Tibial nerve (tissue), 4 donors: ENCODE results near the gene SHD. TPM values are rescaled to one million over a fixed set of nuclear protein-coding genes. Genes with fewer than 3 reads are reported as not detected.
"Not testable (repeated sequence)": the region's sequence is repeated elsewhere in the genome, so short reads cannot be mapped to it uniquely, and the experiment has no call there.

Source experiments
- DNase-seq, 2 donors: peaks; one replicate each; pipeline ENCODE4 v3.0.0-alpha.2; 2019; ENCODE audit warnings: low spot score in 2 of 2
- H3K27ac ChIP-seq, 4 donors: fragments of 200-600 bp; sonication (generic) in 3 of 4; one replicate each; pipeline ENCODE4 v1.5.1; 2017 to 2019; ENCODE audit warnings: mild to moderate bottlenecking in 1 of 4
- H3K27me3 ChIP-seq, 2 donors: fragments of 200-600 bp; sonication (generic) in 1 of 2; one replicate each; pipeline versions ENCODE4 v1.5.1 to v1.6.0; 2017 to 2019
- H3K36me3 ChIP-seq, 3 donors: fragments of 200-600 bp; sonication (generic); one replicate each; pipeline ENCODE4 v1.5.1; 2018 to 2019
- H3K4me1 ChIP-seq, 4 donors: fragments of 200-600 bp; sonication (generic) in 3 of 4; one replicate each; pipeline ENCODE4 v1.5.1; 2017 to 2019
- H3K4me3 ChIP-seq, 4 donors: fragments of 200-600 bp; sonication (generic) in 3 of 4; one replicate each; pipeline ENCODE4 v1.5.1; 2017 to 2019; ENCODE audit warnings: mild to moderate bottlenecking in 1 of 4, moderate library complexity in 1 of 4
- H3K9me3 ChIP-seq, 4 donors: fragments of 200-600 bp; sonication (generic) in 3 of 4; one replicate each; pipeline ENCODE4 v1.5.1; 2017 to 2019
- EP300 ChIP-seq, 2 donors: sonication (generic); formaldehyde crosslinking; IDR thresholded peaks; one replicate each; pipeline ENCODE4 v1.6.1; 2017; ENCODE audit warnings: antibody characterized with exemption in 2 of 2, mild to moderate bottlenecking in 1 of 2
- POLR2A ChIP-seq, 2 donors: fragments of 450-650 bp; IDR thresholded peaks; one replicate each; pipeline ENCODE4 v1.6.1; 2017; ENCODE audit warnings: antibody characterized with exemption in 2 of 2, mild to moderate bottlenecking in 2 of 2, moderate library complexity in 2 of 2
- WGBS, 2 donors: methylation state at CpG; one replicate each; pipeline ENCODE4 v1.1.5; 2018; 5-methylcytosine and 5-hydroxymethylcytosine counted together
- total RNA-seq, 4 donors: library from RNA; depleted of rRNA; stranded (reverse); fragments of >200 nt; gene quantifications; one replicate each; pipeline ENCODE4 v1.1.0, GENCODE V29; 2016
- TF ChIP-seq, protein P1 (sequence below), 5 experiments: fragments of 200-600 bp in 3 of 5; fragments of 450-650 bp in 2 of 5; sonication (generic) in 3 of 5; IDR thresholded peaks; one replicate each; pipeline ENCODE4 v1.5.1; 2016 to 2019; ENCODE audit warnings: antibody characterized with exemption in 5 of 5, mild to moderate bottlenecking in 3 of 5, moderate library complexity in 2 of 5

The SHD gene
- total RNA-seq, 4 donors from 2014 or later: not detected

DNA sequence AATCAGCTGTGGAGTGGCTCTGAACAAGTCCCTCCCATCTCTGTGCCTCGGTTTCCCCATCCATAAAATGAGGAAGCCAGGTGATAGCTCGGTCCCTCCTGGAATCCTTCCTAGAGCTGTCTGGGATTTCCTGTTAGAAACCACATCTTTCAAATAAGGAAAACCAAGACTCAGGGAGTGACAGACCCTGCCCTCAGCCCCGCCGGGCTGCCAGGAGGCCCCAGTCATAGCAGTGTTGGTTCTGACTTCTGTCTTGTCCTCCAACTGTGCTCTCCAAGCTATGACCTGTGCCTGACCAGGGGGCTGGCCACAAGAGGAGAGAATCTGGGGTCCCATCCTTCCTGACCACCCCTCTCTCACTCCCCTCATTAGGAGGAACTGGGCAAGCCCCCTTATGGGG, 1.1 kb upstream of the SHD start:
- Histone ChIP-seq H3K4me1 (peaks cover 0 to 20% (median 6%) of the 10 kb centered on the region in 4 donors), H3K36me3 (peaks cover 0 to 4% (median 0%) of the 10 kb centered on the region in 3 donors), H3K27me3 (peaks cover 0 to 57% of the 10 kb centered on the region in 2 donors), H3K9me3 (no peaks in the 10 kb centered on the region), H3K27ac (no peak overlapping the region), H3K4me3 (no peak overlapping the region)
- WGBS, 2 donors: 14 to 37% methylated on average over 4 of the region's 4 CpGs
- DNase-seq: no peak
- no peak for TF ChIP-seq EP300 (IDR thresholded peaks at IDR 0.05)
- TF ChIP-seq, protein P1, sequence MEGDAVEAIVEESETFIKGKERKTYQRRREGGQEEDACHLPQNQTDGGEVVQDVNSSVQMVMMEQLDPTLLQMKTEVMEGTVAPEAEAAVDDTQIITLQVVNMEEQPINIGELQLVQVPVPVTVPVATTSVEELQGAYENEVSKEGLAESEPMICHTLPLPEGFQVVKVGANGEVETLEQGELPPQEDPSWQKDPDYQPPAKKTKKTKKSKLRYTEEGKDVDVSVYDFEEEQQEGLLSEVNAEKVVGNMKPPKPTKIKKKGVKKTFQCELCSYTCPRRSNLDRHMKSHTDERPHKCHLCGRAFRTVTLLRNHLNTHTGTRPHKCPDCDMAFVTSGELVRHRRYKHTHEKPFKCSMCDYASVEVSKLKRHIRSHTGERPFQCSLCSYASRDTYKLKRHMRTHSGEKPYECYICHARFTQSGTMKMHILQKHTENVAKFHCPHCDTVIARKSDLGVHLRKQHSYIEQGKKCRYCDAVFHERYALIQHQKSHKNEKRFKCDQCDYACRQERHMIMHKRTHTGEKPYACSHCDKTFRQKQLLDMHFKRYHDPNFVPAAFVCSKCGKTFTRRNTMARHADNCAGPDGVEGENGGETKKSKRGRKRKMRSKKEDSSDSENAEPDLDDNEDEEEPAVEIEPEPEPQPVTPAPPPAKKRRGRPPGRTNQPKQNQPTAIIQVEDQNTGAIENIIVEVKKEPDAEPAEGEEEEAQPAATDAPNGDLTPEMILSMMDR (IDR thresholded peaks at IDR 0.05): no peak
- no peak for TF ChIP-seq POLR2A (IDR thresholded peaks at IDR 0.05)

DNA sequence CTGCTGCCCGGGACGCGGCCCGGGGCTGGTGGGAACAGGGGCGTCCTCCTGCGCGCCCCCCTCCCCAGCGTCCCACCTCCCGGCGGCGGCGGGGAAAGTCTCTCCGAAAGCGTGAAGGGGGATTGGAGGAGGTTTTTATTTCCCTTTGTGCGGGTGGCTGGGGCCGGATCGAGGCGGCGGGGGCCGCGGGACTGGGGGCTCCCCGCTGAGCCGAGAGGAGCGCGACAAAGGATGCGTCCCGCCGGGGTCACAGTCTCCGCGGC, 132 bp downstream of the SHD start:
- Histone ChIP-seq H3K4me1 (peaks cover 0 to 20% (median 6%) of the 10 kb centered on the region in 4 donors), H3K27me3 (peaks cover 0 to 69% of the 10 kb centered on the region in 2 donors), H3K9me3 (no peaks in the 10 kb centered on the region), H3K36me3 (no peaks in the 10 kb centered on the region), H3K27ac (no peak overlapping the region), H3K4me3 (peak overlapping the region in 2 of 4 donors; percentile 13 to 15)
- no peak for DNase-seq
- WGBS, 2 donors: 0% methylated on average over 2 to 10 of the region's 30 CpGs
- TF ChIP-seq, protein P1 (IDR thresholded peaks at IDR 0.05): no peak
- no peak for TF ChIP-seq POLR2A (IDR thresholded peaks at IDR 0.05)
- no peak for TF ChIP-seq EP300 (IDR thresholded peaks at IDR 0.05)

- 3 to 5% methylated on average over 50 to 68 of the region's 71 CpGs for whole genome bisulfite sequencing, 2 donors
- H3K4me3 ChIP-seq: peak overlapping the region in 2 of 4 donors; percentile 13 to 15
- no peak for DNase-seq
- H3K27ac ChIP-seq: no peak overlapping the region
- H3K36me3 ChIP-seq: no peaks in the 10 kb centered on the region
- no peaks in the 10 kb centered on the region for H3K9me3 ChIP-seq
- peaks cover 0 to 75% of the 10 kb centered on the region in 2 donors for H3K27me3 ChIP-seq
- TF ChIP-seq, protein P1 (IDR thresholded peaks at IDR 0.05): no peak
- no peak for TF ChIP-seq EP300 (IDR thresholded peaks at IDR 0.05)
- TF ChIP-seq POLR2A (IDR thresholded peaks at IDR 0.05): no peak
- H3K4me1 ChIP-seq: peaks cover 0 to 20% (median 6%) of the 10 kb centered on the region in 4 donors
These were observed 710 bp downstream of the SHD start for GRCh38 chr19:4279530-4280422.

GRCh38 chr19:4284176-4284958, 5.3 kb downstream of the SHD start:
- no peak for TF ChIP-seq POLR2A (IDR thresholded peaks at IDR 0.05)
- TF ChIP-seq, protein P1 (IDR thresholded peaks at IDR 0.05): no peak
- no peak for TF ChIP-seq EP300 (IDR thresholded peaks at IDR 0.05)
- no peaks in the 10 kb centered on the region for H3K36me3 ChIP-seq
- H3K27me3 ChIP-seq: peaks cover 0 to 65% of the 10 kb centered on the region in 2 donors
- H3K4me3 ChIP-seq: no peak overlapping the region
- WGBS, 2 donors: 35 to 42% methylated on average over 20 of the region's 20 CpGs
- no peaks in the 10 kb centered on the region for H3K9me3 ChIP-seq
- DNase-seq: no peak
- H3K27ac ChIP-seq: no peak overlapping the region
- H3K4me1 ChIP-seq: peaks cover 0 to 11% (median 3%) of the 10 kb centered on the region in 4 donors

GRCh38 chr19:4284974-4285373, 5.9 kb downstream of the SHD start:
- WGBS, 2 donors: 61 to 67% methylated on average over 6 of the region's 6 CpGs
- no peaks in the 10 kb centered on the region for H3K36me3 ChIP-seq
- H3K9me3 ChIP-seq: no peaks in the 10 kb centered on the region
- no peak overlapping the region for H3K27ac ChIP-seq
- no peak overlapping the region for H3K4me3 ChIP-seq
- no peak for TF ChIP-seq POLR2A (IDR thresholded peaks at IDR 0.05)
- TF ChIP-seq, protein P1 (IDR thresholded peaks at IDR 0.05): no peak
- TF ChIP-seq EP300 (IDR thresholded peaks at IDR 0.05): no peak
- H3K4me1 ChIP-seq: peaks cover 0 to 5% (median 0%) of the 10 kb centered on the region in 4 donors
- no peak for DNase-seq
- peaks cover 0 to 59% of the 10 kb centered on the region in 2 donors for H3K27me3 ChIP-seq

DNA sequence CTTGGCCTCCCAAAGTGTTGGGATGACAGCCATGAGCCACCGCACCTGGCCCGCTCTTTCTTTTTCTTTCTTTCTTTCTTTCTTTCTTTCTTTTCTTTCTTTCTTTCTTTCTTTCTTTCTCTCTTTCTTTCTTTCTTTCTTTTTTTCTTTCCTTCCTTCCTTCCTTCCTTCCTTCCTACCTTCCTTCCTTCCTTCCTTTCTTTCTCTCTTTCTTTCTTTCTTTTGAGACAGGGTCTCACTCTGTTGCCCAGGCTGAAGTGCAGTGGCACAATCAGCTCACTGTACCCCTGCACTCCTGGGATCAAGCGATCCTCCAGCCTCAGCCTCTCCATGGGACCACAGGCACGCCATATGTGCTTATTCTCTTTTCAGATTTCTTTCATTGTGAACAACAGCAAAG, 7.1 kb downstream of the SHD start:
- not testable (repeated sequence) for H3K36me3 ChIP-seq, DNase-seq, H3K4me3 ChIP-seq, H3K27ac ChIP-seq, H3K9me3 ChIP-seq, H3K4me1 ChIP-seq
- WGBS, 2 donors: 83 to 90% methylated on average over 4 of the region's 4 CpGs
- H3K27me3 ChIP-seq: peaks cover 0 to 55% of the 10 kb centered on the region in 2 donors
